Right lobe of liver (tissue), 6 donors: ENCODE measurements around the gene CHMP5. TPM values are rescaled to one million over a fixed set of nuclear protein-coding genes. Genes with fewer than 3 reads are reported as not detected.

Experiments
- ATAC-seq, 4 donors: fragments of 200-7000 bp; cut with Tn5 transposase; one replicate each; pipeline ENCODE4 v1.9.1; 2020; ENCODE audit warnings: mild to moderate bottlenecking in 4 of 4, moderate library complexity in 4 of 4
- DNase-seq, 3 donors: peaks; one replicate each; pipeline ENCODE4 v3.0.0-alpha.2; 2020
- H3K27ac ChIP-seq, 3 donors: fragments of 200-600 bp; one replicate each; pipeline ENCODE4 v1.8.0; 2022
- H3K27me3 ChIP-seq, 2 donors: fragments of 200-600 bp; one replicate each; pipeline ENCODE4 v1.8.0; 2022
- H3K36me3 ChIP-seq, 4 donors: fragments of 200-600 bp; sonication (generic) in 1 of 4; one replicate each; pipeline versions ENCODE4 v1.5.1 to v1.8.0; 2017 to 2022; ENCODE audit warnings: control low read depth in 1 of 4
- H3K4me1 ChIP-seq, 4 donors: fragments of 200-600 bp; sonication (generic) in 1 of 4; one replicate each; pipeline versions ENCODE4 v1.5.1 to v1.8.0; 2017 to 2022; ENCODE audit warnings: control low read depth in 1 of 4
- H3K4me3 ChIP-seq, 3 donors: fragments of 200-600 bp; one replicate each; pipeline ENCODE4 v1.8.0; 2022
- H3K9me3 ChIP-seq, 4 donors: fragments of 200-600 bp; sonication (generic) in 1 of 4; one replicate each; pipeline versions ENCODE4 v1.5.1 to v1.8.0; 2017 to 2022; ENCODE audit warnings: control low read depth in 1 of 4
- CTCF ChIP-seq, 4 donors: fragments of 200-600 bp in 3 of 4; fragments of 450-650 bp in 1 of 4; IDR thresholded peaks; one replicate each; pipeline versions ENCODE4 v1.5.1 to v1.8.0; 2016 to 2022; ENCODE audit warnings: antibody characterized with exemption in 4 of 4, mild to moderate bottlenecking in 2 of 4
- POLR2A ChIP-seq: fragments of 450-650 bp; IDR thresholded peaks from one replicate; pipeline ENCODE4 v1.6.1; 2017; ENCODE audit warnings: antibody characterized with exemption, mild to moderate bottlenecking
- WGBS: methylation state at CpG from one replicate; pipeline ENCODE4 v1.1.6; 2018; ENCODE audit warnings: low coverage, low lambda C conversion rate; ENCODE audit not compliant: insufficient coverage; ENCODE audit errors: missing lambda C conversion rate; 5-methylcytosine and 5-hydroxymethylcytosine counted together
- intact Hi-C, 2 donors: fragments of 100-400 bp; cut with DNase I; formaldehyde crosslinking; loops; one replicate each; pipeline versions ENCODE4 v1.11.2 to v1.14.1; 2022
- total RNA-seq, 6 experiments: library from RNA; depleted of rRNA in 2 of 6; stranded (reverse); fragments of >200 nt in 2 of 6; fragmentation: NEBNext Ultra II Directional in 3 of 6; extraction: Animal tissue kit (Norgen Biotek cat#: 25700) in 3 of 6; gene quantifications; one replicate each; pipeline versions ENCODE4 v1.1.0 to v1.2.4, GENCODE V29; 2016 to 2023
- donor health status: DM: no; HTN: yes; CAD: no.
- donor health status: DM: no; HTN: no; CAD: no.
- donor health status: DM: no; HTN: no; CAD: no.
- donor health status: DM: no; HTN: yes; CAD: no.
- donor health status: DM: no; HTN: yes; CAD: no.

Gene CHMP5
- total RNA-seq, 6 experiments from 2014 or later, result 19.7 to 30.3 (median 26.0) TPM

- intact Hi-C loops, result loop anchor here (5.0 kb wide), 1 partner anchor 146 kb away; no protein-coding TSS in a partner anchor
- H3K36me3 ChIP-seq, result no peaks in the 10 kb centered on the region
- WGBS, result 60% methylated on average over 2 of the region's 4 CpGs
- H3K27me3 ChIP-seq, result no peaks in the 10 kb centered on the region
- ATAC-seq, result no peak
- no peaks in the 10 kb centered on the region for H3K9me3 ChIP-seq
- H3K4me1 ChIP-seq, result no peaks in the 10 kb centered on the region
- H3K27ac ChIP-seq, result no peak overlapping the region
- TF ChIP-seq POLR2A (no peak), CTCF (IDR thresholded peaks at IDR 0.05) (no peak)
- DNase-seq, result no peak
- H3K4me3 ChIP-seq, result no peak overlapping the region
Observed at GRCh38 chr9:33228606-33229005, 36.2 kb upstream of the CHMP5 start.

- TF ChIP-seq POLR2A (no peak), CTCF (IDR thresholded peaks at IDR 0.05) (no peak)
- no peaks in the 10 kb centered on the region for H3K9me3 ChIP-seq
- no peaks in the 10 kb centered on the region for H3K4me1 ChIP-seq
- ATAC-seq (peak; percentile 14 to 74 (median 18)), DNase-seq (peak in 2 of 3 donors; percentile 59 to 66)
- no peaks in the 10 kb centered on the region for H3K27me3 ChIP-seq
- intact Hi-C loops, result loop anchor here (5.0 kb wide), 1 partner anchor 147 kb away; no protein-coding TSS in a partner anchor
- no peaks in the 10 kb centered on the region for H3K36me3 ChIP-seq
- 51% methylated on average over 7 of the region's 9 CpGs for WGBS
- H3K27ac ChIP-seq, result no peak overlapping the region
- H3K4me3 ChIP-seq, result no peak overlapping the region
Observed at GRCh38 chr9:33229359-33230114, 35.3 kb upstream of the CHMP5 start.

GRCh38 chr9:33230756-33231622 lies 33.9 kb upstream of the CHMP5 start:
- WGBS, result 75% methylated on average over 7 of the region's 13 CpGs
- Histone ChIP-seq H3K4me3 (no peak overlapping the region), H3K9me3 (no peaks in the 10 kb centered on the region), H3K36me3 (no peaks in the 10 kb centered on the region), H3K27me3 (no peaks in the 10 kb centered on the region), H3K27ac (no peak overlapping the region), H3K4me1 (no peaks in the 10 kb centered on the region)
- TF ChIP-seq POLR2A, result no peak
- no peak for TF ChIP-seq CTCF (IDR thresholded peaks at IDR 0.05)
- ATAC-seq (no peak), DNase-seq (no peak)
- intact Hi-C loops, result no loop called here

- WGBS, result 100% methylated on average over 1 of the region's 2 CpGs
- Histone ChIP-seq H3K27me3 (no peaks in the 10 kb centered on the region), H3K9me3 (no peaks in the 10 kb centered on the region), H3K36me3 (no peaks in the 10 kb centered on the region), H3K27ac (no peak overlapping the region), H3K4me3 (no peak overlapping the region), H3K4me1 (no peaks in the 10 kb centered on the region)
- TF ChIP-seq POLR2A (no peak), CTCF (IDR thresholded peaks at IDR 0.05) (no peak)
- ATAC-seq, result no peak
- intact Hi-C loops, result no loop called here
- DNase-seq, result no peak
Observed at GRCh38 chr9:33231623-33231942, 33.3 kb upstream of the CHMP5 start.
